Cardiac muscle cell (in vitro differentiated cells and primary cell): ENCODE measurements around the gene TMEM59. TPM values are rescaled to one million over a fixed set of nuclear protein-coding genes. Genes with fewer than 3 reads are reported as not detected.
"Not testable (repeated sequence)": the region's sequence is repeated elsewhere in the genome, so short reads cannot be mapped to it uniquely, and the experiment has no call there.

Experiments
- DNase-seq, 2 donors: peaks; one replicate each; pipeline versions ENCODE4 v3.0.0 to v3.0.0-alpha.2; 2010 to 2017; ENCODE audit warnings: low read depth in 1 of 2, low spot score in 1 of 2
- H3K27ac ChIP-seq: fragments of 200-600 bp; sonication (generic); 2 replicates; pipeline ENCODE4 v1.5.1; 2016
- H3K27me3 ChIP-seq: fragments of 200-600 bp; sonication (generic); 2 replicates; pipeline ENCODE4 v1.6.0; 2016; ENCODE audit warnings: control low read depth
- H3K36me3 ChIP-seq: fragments of 200-600 bp; sonication (generic); 2 replicates; pipeline ENCODE4 v1.5.1; 2016; ENCODE audit warnings: control low read depth
- H3K4me1 ChIP-seq: fragments of 200-600 bp; sonication (generic); 2 replicates; pipeline ENCODE4 v1.8.1; 2017; ENCODE audit warnings: low read depth, mild to moderate bottlenecking, mixed run types
- H3K4me3 ChIP-seq: fragments of 200-600 bp; sonication (generic); 2 replicates; pipeline ENCODE4 v1.5.1; 2016; ENCODE audit warnings: mild to moderate bottlenecking
- H3K9me3 ChIP-seq: fragments of 200-600 bp; sonication (generic); 2 replicates; pipeline ENCODE4 v1.5.1; 2017; ENCODE audit warnings: low read depth, mild to moderate bottlenecking, control low read depth
- polyA plus RNA-seq: library from polyadenylated mRNA; unstranded; fragments of >200 nt; fragmentation: Nextera tagmentation; extraction: Ambion mirVana; gene quantifications from 2 replicates; pipeline ENCODE4 v1.2.1, GENCODE V29; 2016
- total RNA-seq: library from RNA; depleted of rRNA; stranded (reverse); fragments of >200 nt; gene quantifications from 2 replicates; pipeline ENCODE4 v1.2.3, GENCODE V29; 2016
- TF ChIP-seq, protein P1 (sequence below): IDR thresholded peaks from 2 replicates; pipeline ENCODE4 v1.5.1; 2012; ENCODE audit warnings: low read depth, mild to moderate bottlenecking, low read length

Gene TMEM59
- total and polyA plus RNA-seq, 2 experiments from 2014 or later = 73.1 to 350 TPM

DNA sequence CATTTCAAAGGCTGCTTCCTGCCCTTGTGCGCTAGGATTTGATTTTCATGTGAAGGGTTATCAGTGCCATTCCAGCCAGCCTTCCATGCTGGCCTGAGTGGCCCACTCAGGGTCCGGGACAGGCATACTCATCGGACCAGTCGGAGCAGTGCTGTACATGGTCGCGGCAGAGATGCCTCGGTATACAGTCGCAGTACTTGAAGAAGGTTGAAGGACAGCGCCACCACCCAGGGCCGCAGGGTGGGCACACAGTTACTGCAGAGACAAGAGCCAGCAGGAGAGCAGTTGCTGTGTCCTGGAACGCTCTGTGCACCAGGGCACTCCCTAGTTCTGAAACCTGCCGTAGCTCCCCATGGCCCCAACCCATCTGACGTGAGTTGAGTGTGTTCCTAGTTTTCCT, 44.1 kb downstream of the TMEM59 start:
- H3K9me3 ChIP-seq = no peaks in the 10 kb centered on the region
- H3K4me1 ChIP-seq = no peaks in the 10 kb centered on the region
- TF ChIP-seq, protein P1, sequence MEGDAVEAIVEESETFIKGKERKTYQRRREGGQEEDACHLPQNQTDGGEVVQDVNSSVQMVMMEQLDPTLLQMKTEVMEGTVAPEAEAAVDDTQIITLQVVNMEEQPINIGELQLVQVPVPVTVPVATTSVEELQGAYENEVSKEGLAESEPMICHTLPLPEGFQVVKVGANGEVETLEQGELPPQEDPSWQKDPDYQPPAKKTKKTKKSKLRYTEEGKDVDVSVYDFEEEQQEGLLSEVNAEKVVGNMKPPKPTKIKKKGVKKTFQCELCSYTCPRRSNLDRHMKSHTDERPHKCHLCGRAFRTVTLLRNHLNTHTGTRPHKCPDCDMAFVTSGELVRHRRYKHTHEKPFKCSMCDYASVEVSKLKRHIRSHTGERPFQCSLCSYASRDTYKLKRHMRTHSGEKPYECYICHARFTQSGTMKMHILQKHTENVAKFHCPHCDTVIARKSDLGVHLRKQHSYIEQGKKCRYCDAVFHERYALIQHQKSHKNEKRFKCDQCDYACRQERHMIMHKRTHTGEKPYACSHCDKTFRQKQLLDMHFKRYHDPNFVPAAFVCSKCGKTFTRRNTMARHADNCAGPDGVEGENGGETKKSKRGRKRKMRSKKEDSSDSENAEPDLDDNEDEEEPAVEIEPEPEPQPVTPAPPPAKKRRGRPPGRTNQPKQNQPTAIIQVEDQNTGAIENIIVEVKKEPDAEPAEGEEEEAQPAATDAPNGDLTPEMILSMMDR = no peak
- no peaks in the 10 kb centered on the region for H3K36me3 ChIP-seq
- no peaks in the 10 kb centered on the region for H3K27me3 ChIP-seq
- no peak overlapping the region for H3K27ac ChIP-seq
- no peak for DNase-seq
- H3K4me3 ChIP-seq = no peak overlapping the region

DNA sequence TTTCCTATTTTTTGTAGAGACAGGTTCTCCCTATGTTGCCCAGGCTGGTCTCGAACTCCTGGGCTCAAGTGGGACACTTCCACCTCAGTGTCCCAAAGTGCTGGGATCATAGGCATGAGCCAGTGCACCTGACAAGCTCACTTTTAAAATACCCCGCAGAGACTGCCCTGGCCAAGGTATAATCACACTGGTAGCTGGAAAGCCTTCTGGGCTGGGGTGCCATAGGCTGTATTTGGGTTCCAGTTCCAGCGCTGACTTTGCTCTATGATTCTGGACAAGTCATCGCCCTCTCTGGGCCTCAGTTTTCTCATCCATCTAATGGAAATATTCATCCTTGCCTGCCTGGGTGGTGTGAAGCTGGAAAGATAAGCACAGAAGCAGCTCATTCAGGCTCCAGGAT, 45.4 kb downstream of the TMEM59 start:
- H3K27ac ChIP-seq = no peak overlapping the region
- no peaks in the 10 kb centered on the region for H3K9me3 ChIP-seq
- no peak overlapping the region for H3K4me3 ChIP-seq
- H3K36me3 ChIP-seq = no peaks in the 10 kb centered on the region
- no peak for DNase-seq
- no peaks in the 10 kb centered on the region for H3K27me3 ChIP-seq
- TF ChIP-seq, protein P1 = no peak
- H3K4me1 ChIP-seq = no peaks in the 10 kb centered on the region

DNA sequence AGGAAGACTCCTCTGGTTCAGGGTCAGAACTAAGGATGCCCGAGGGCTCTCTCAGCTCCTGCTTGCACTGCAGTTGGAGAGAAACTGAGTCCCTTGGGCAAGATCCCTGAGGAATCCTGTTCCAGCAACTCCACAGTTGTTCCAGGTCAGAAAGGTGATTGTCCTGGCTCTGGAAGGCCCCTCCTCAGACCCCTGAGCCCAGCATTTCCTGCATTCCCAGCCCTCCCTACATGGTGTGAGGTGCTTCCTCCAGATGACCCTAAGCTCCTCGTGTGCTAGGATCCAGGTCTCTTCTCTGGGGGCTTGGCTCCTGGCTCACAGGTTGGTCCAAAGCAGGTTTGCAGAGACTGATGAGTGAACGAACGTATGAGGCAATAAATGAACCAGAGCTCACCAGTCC, 46.5 kb downstream of the TMEM59 start:
- H3K36me3 ChIP-seq = no peaks in the 10 kb centered on the region
- TF ChIP-seq, protein P1 = no peak
- no peak overlapping the region for H3K27ac ChIP-seq
- H3K27me3 ChIP-seq = no peaks in the 10 kb centered on the region
- no peaks in the 10 kb centered on the region for H3K9me3 ChIP-seq
- no peak for DNase-seq
- H3K4me1 ChIP-seq = no peaks in the 10 kb centered on the region
- no peak overlapping the region for H3K4me3 ChIP-seq

DNA sequence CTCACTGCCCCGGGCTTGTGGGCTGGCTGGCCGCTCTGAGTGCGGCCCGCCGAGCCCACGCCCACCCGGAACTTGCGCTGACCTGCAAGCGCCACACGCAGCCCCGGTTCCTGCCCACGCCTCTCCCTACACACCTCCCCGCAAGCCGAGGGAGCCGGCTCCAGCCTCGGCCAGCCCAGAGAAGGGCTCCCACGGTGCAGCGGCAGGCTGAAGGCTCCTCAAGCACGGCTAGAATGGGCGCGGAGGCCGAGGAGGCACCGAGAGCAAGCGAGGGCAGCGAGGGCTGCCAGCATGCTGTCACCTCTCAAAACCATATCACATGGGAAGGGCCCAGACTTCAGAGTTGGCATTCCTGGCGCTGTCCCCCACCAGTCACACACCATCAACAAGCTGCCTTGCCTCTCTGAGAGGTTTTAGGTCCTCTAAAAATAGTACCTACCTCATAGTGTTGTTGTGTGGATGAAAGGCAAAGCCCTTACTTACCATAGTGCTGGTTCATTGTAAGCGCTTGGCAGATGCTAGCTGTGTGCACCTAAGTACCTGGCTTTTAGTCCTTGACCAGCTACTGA, 48.4 kb downstream of the TMEM59 start:
- Histone ChIP-seq H3K9me3 (no peaks in the 10 kb centered on the region), H3K4me3 (no peak overlapping the region), H3K36me3 (no peaks in the 10 kb centered on the region), H3K27ac (no peak overlapping the region), H3K27me3 (no peaks in the 10 kb centered on the region), H3K4me1 (no peaks in the 10 kb centered on the region)
- no peak for DNase-seq
- TF ChIP-seq, protein P1 = no peak

DNA sequence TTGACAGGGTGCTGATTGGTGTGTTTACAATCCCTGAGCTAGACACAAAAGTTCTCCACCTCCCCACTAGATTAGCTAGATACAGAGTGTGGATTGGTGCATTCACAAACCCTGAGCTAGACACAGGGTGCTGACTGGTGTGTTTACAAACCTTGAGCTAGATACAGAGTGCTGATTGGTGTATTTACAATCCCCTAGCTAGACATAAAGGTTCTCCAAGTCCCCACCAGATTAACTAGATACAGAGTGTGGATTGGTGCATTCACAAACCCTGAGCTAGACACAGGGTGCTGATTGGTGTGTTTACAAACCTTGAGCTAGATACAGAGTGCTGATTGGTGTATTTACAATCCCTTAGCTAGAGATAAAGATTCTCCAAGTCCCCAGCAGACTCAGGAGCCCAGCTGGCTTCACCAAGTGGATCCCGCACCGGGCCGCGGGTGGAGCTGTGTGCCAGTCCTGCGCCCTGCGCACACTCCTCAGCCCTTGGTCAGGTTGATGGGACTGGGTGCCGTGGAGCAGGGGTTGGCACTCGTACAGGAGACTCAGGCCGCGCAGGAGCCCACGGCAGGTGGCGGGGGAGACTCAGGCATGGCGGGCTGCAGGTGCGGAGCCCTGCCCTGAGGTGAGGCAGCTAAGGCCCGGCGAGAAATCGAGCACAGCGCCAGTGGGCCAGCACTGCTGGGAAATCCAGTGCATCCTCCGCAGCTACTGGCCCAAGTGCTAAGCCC, 49.1 kb downstream of the TMEM59 start:
- H3K4me3 ChIP-seq = not testable (repeated sequence)

DNA sequence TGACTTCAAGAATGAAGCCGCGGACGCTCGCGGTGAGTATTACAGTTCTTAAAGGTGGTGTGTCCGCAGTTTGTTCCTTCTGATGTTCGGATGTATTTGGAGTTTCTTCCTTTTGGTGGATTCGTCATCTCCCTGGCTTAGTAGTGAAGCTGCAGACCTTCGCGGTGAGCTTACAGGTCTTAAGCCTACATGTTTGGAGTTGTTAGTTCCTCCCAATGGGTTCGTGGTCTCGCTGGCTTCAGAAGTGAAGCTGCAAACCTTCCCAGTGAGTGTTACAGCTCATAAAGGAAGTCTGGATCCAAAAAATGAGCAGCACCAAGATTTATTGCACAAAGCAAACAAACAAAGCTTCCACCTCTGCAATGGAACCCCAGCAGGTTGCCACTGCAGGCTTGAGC, 49.8 kb downstream of the TMEM59 start:
- DNase-seq = no peak
- H3K36me3 ChIP-seq = no peaks in the 10 kb centered on the region
- no peaks in the 10 kb centered on the region for H3K9me3 ChIP-seq
- no peaks in the 10 kb centered on the region for H3K4me1 ChIP-seq
- H3K4me3 ChIP-seq = no peak overlapping the region
- no peak overlapping the region for H3K27ac ChIP-seq
- TF ChIP-seq, protein P1 = no peak
- H3K27me3 ChIP-seq = no peaks in the 10 kb centered on the region

More for the DNA sequence above, 49.1 kb downstream of the TMEM59 start:
- not testable (repeated sequence) for H3K4me1 ChIP-seq, H3K27me3 ChIP-seq, H3K27ac ChIP-seq, DNase-seq, H3K36me3 ChIP-seq, H3K9me3 ChIP-seq
